ENCODE measurements around the gene LRRC28. TPM values are rescaled to one million over a fixed set of nuclear protein-coding genes. Genes with fewer than 3 reads are reported as not detected.

Gene LRRC28
- total and polyA plus RNA-seq, 10 of the 15 experiments (the other 5 are each of a cell fraction or from before 2014, with no cell fraction given), result 21.3 to 54.9 (median 27.7) TPM

GRCh38 chr15:99371180-99372103, 120.2 kb downstream of the LRRC28 start:
- ChIA-PET RAD21 (ENCODE audit: unreplicated experiment) (interaction anchor here (0.9 to 4.9 kb wide), 15 partner anchors 9 to 385 kb away, joined by 3 to 33 read pairs (median 5); partner anchors contain the start of gene LYSMD4), SMC1A (ENCODE audit: uncharacterized antibody, unreplicated experiment) (interaction anchor here (0.8 to 3.6 kb wide), 34 partner anchors 9 to 344 kb away, joined by 3 to 32 read pairs (median 4); no protein-coding TSS in a partner anchor), CTCF (interaction anchor here (0.7 to 3.8 kb wide), 32 partner anchors 9 to 1387 kb away, joined by 3 to 30 read pairs (median 4); partner anchors contain the start of gene LYSMD4), POLR2A (interaction anchor here (1.0 kb wide), 1 partner anchor 140 kb away, joined by 3 read pairs; no protein-coding TSS in a partner anchor)
- H4K20me1 ChIP-seq (ENCODE audit: control insufficient read depth, insufficient read depth), result no peaks in the 10 kb centered on the region
- no TSS peak for BruUV-seq (replicated peaks)
- intact Hi-C loops (cut with micrococcal nuclease; ENCODE audit: unreplicated experiment), result loop anchor here (1.0 to 5.0 kb wide), 3 partner anchors 85 to 331 kb away; no protein-coding TSS in a partner anchor
- H2AFZ ChIP-seq (ENCODE audit: control insufficient read depth, low read depth, low read length), result peak overlapping the region; percentile 18
- peak; percentile 62 for FAIRE-seq
- H3K9me3 ChIP-seq (replicated peaks; ENCODE audit: control insufficient read depth, insufficient read depth, low read length), result peaks cover 21% of the 10 kb centered on the region
- peak overlapping the region; percentile 83 for H3K4me2 ChIP-seq (ENCODE audit: control insufficient read depth, insufficient read depth)
- in situ Hi-C loops (cut with MboI), result no loop called here
- peak; percentile 63 for DNase-seq (ENCODE audit: low read depth, low spot score)
- peak; percentile 92 for ATAC-seq
- H3K27me3 ChIP-seq (replicated peaks in 1 of 2; ENCODE audit: control insufficient read depth in 2 of 2, insufficient read depth in 2 of 2, low read length in 1 of 2), result no peaks in the 10 kb centered on the region
- peak overlapping the region; percentile 71 for H3K27ac ChIP-seq (ENCODE audit: control insufficient read depth, insufficient read depth)
- no peaks in the 10 kb centered on the region for H3K36me3 ChIP-seq (ENCODE audit: control insufficient read depth in 2 of 2, insufficient read depth in 2 of 2, low read length in 1 of 2)
- no peaks in the 10 kb centered on the region for H3K79me2 ChIP-seq (ENCODE audit: control insufficient read depth, insufficient read depth, low read length)
- no peak overlapping the region for H3K4me3 ChIP-seq
- peak overlapping the region; percentile 7; the same call in 1 of the 2 replicates for H3K9ac ChIP-seq (ENCODE audit: control insufficient read depth, insufficient read depth, low read length)
- H3K4me1 ChIP-seq (ENCODE audit: control insufficient read depth, insufficient read depth, low read length), result peaks cover 14% of the 10 kb centered on the region
- 48% methylated on average over 4 of the region's 4 CpGs for WGBS (ENCODE audit: insufficient coverage, insufficient replicate concordance, low lambda C conversion rate, missing lambda C conversion rate)
- TF ChIP-seq MEF2A (IDR thresholded peaks at IDR 0.05; ENCODE audit: insufficient read depth, low read depth, low read length) (peak; percentile 56; the same call in 1 of the 2 replicates), CBX3 (IDR thresholded peaks at IDR 0.05; ENCODE audit: borderline replicate concordance, low read depth) (no peak), SUZ12 (IDR thresholded peaks at IDR 0.05; ENCODE audit: unreplicated experiment) (no peak), E4F1 (IDR thresholded peaks at IDR 0.05; ENCODE audit: borderline replicate concordance, partially characterized antibody) (no peak), SMAD5 (IDR thresholded peaks at IDR 0.05; ENCODE audit: low read depth) (no peak), ATF7 (IDR thresholded peaks at IDR 0.05; ENCODE audit: low read depth) (peak; percentile 49; the same call in 1 of the 2 replicates), SPI1 (IDR thresholded peaks at IDR 0.05; ENCODE audit: borderline replicate concordance, insufficient read depth, low read depth, low read length) (no peak), JUNB (IDR thresholded peaks at IDR 0.05) (peak; percentile 73), IKZF2 (IDR thresholded peaks at IDR 0.05) (peak; percentile 37 to 49; a peak in 2 of 4 replicates), POU2F2 (IDR thresholded peaks at IDR 0.05; ENCODE audit: borderline replicate concordance, low read depth, low read length) (peak; percentile 94), NR2C1 (IDR thresholded peaks at IDR 0.05) (no peak), ZBTB4 (CRISPR knock-in tag; IDR thresholded peaks at IDR 0.05) (no peak), RAD21 (IDR thresholded peaks at IDR 0.05; ENCODE audit: insufficient read depth, low read depth, low read length) (peak; percentile 77), MTA3 (IDR thresholded peaks at IDR 0.05; ENCODE audit: borderline replicate concordance, low read length) (peak; percentile 42; the same call in 1 of the 2 replicates)
- TF ChIP-seq, protein P1, sequence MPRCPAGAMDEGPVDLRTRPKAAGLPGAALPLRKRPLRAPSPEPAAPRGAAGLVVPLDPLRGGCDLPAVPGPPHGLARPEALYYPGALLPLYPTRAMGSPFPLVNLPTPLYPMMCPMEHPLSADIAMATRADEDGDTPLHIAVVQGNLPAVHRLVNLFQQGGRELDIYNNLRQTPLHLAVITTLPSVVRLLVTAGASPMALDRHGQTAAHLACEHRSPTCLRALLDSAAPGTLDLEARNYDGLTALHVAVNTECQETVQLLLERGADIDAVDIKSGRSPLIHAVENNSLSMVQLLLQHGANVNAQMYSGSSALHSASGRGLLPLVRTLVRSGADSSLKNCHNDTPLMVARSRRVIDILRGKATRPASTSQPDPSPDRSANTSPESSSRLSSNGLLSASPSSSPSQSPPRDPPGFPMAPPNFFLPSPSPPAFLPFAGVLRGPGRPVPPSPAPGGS (IDR thresholded peaks at IDR 0.05; ENCODE audit: borderline replicate concordance, insufficient read depth, low read depth, low read length, poor library complexity, severe bottlenecking), result no peak
